Loucy (cell line): Measurements from ENCODE around the gene SMARCA5.

Source experiments
- H2AFZ ChIP-seq: fragments of 200-600 bp; sonication (generic); 2 replicates; pipeline ENCODE4 v1.6.0; 2016; ENCODE audit warnings: antibody characterized with exemption, mild to moderate bottlenecking, low read length, moderate library complexity
- H3F3A ChIP-seq: fragments of 200-600 bp; 2 replicates; pipeline ENCODE4 v1.6.0; 2016; ENCODE audit warnings: antibody characterized with exemption, low read depth, mild to moderate bottlenecking
- H3K27me3 ChIP-seq: fragments of 200-600 bp; sonication (generic); 2 replicates; pipeline ENCODE4 v1.6.1; 2014; ENCODE audit warnings: low read length, mild to moderate bottlenecking; ENCODE audit not compliant: insufficient read depth, poor library complexity, severe bottlenecking
- H3K36me3 ChIP-seq: fragments of 200-600 bp; sonication (generic); 2 replicates; pipeline ENCODE4 v1.6.1; 2016; ENCODE audit warnings: low read length; ENCODE audit not compliant: insufficient read depth
- H3K4me1 ChIP-seq: fragments of 200-600 bp; sonication (generic); 2 replicates; pipeline ENCODE4 v1.5.1; 2014; ENCODE audit warnings: low read length, mild to moderate bottlenecking; ENCODE audit not compliant: insufficient read depth, poor library complexity, severe bottlenecking
- H3K4me2 ChIP-seq: fragments of 200-600 bp; sonication (generic); 2 replicates; pipeline ENCODE4 v1.6.0; 2014; ENCODE audit warnings: antibody characterized with exemption, low read length, low read depth, mild to moderate bottlenecking; ENCODE audit not compliant: poor library complexity, severe bottlenecking
- H3K4me3 ChIP-seq: fragments of 200-600 bp; sonication (generic); 2 replicates; pipeline ENCODE4 v1.5.1; 2014; ENCODE audit warnings: low read length, mild to moderate bottlenecking, mixed read lengths; ENCODE audit not compliant: poor library complexity, severe bottlenecking
- H3K79me2 ChIP-seq: fragments of 200-600 bp; sonication (generic); 2 replicates; pipeline ENCODE4 v1.6.1; 2014; ENCODE audit warnings: low read length; ENCODE audit not compliant: insufficient read depth
- H3K9ac ChIP-seq: fragments of 200-600 bp; sonication (generic); 2 replicates; pipeline ENCODE4 v1.6.0; 2014; ENCODE audit warnings: mild to moderate bottlenecking, low read depth, low read length, moderate library complexity; ENCODE audit not compliant: poor library complexity, severe bottlenecking
- H3K9me2 ChIP-seq: fragments of 200-600 bp; sonication (generic); replicated peaks from 2 replicates; pipeline ENCODE4 v1.6.1; 2016; ENCODE audit warnings: low read depth, low read length, mixed read lengths
- H3K9me3 ChIP-seq: fragments of 200-600 bp; sonication (generic); 2 replicates; pipeline ENCODE4 v1.6.1; 2014; ENCODE audit warnings: mild to moderate bottlenecking, antibody characterized with exemption, low read length, low read depth; ENCODE audit not compliant: insufficient read depth
- H4K20me1 ChIP-seq: fragments of 200-600 bp; sonication (generic); 2 replicates; pipeline ENCODE4 v1.6.0; 2014; ENCODE audit warnings: antibody characterized with exemption, low read length, mild to moderate bottlenecking; ENCODE audit not compliant: insufficient read depth, poor library complexity, severe bottlenecking
- EZH2phosphoT487 ChIP-seq: fragments of 200-600 bp; IDR thresholded peaks from 2 replicates; pipeline ENCODE4 v1.6.1; 2018; ENCODE audit warnings: antibody characterized with exemption, mild to moderate bottlenecking, moderate library complexity, borderline replicate concordance
- TF ChIP-seq, protein P1 (sequence below): fragments of 200-600 bp; sonication (generic); conservative IDR thresholded peaks from 2 replicates; pipeline ENCODE4 v1.5.1; 2014; ENCODE audit warnings: mild to moderate bottlenecking, antibody characterized with exemption, low read length

SMARCA5 gene

GRCh38 chr4:143539670-143540023 lies 26.1 kb downstream of the SMARCA5 start:
- H3K4me2 ChIP-seq, result no peak overlapping the region
- no peak overlapping the region for H3K4me3 ChIP-seq
- H4K20me1 ChIP-seq, result peaks cover 3% of the 10 kb centered on the region
- no peaks in the 10 kb centered on the region for H3K79me2 ChIP-seq
- no peaks in the 10 kb centered on the region for H3K9me2 ChIP-seq
- H3F3A ChIP-seq, result no peaks in the 10 kb centered on the region
- H3K36me3 ChIP-seq, result peaks cover 94% of the 10 kb centered on the region
- H2AFZ ChIP-seq, result no peak overlapping the region
- no peaks in the 10 kb centered on the region for H3K27me3 ChIP-seq
- H3K9ac ChIP-seq, result no peak overlapping the region
- TF ChIP-seq, protein P1, sequence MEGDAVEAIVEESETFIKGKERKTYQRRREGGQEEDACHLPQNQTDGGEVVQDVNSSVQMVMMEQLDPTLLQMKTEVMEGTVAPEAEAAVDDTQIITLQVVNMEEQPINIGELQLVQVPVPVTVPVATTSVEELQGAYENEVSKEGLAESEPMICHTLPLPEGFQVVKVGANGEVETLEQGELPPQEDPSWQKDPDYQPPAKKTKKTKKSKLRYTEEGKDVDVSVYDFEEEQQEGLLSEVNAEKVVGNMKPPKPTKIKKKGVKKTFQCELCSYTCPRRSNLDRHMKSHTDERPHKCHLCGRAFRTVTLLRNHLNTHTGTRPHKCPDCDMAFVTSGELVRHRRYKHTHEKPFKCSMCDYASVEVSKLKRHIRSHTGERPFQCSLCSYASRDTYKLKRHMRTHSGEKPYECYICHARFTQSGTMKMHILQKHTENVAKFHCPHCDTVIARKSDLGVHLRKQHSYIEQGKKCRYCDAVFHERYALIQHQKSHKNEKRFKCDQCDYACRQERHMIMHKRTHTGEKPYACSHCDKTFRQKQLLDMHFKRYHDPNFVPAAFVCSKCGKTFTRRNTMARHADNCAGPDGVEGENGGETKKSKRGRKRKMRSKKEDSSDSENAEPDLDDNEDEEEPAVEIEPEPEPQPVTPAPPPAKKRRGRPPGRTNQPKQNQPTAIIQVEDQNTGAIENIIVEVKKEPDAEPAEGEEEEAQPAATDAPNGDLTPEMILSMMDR, result no peak
- no peak for TF ChIP-seq EZH2phosphoT487
- no peaks in the 10 kb centered on the region for H3K4me1 ChIP-seq
- H3K9me3 ChIP-seq, result no peaks in the 10 kb centered on the region

- Histone ChIP-seq H3K4me1 (no peaks in the 10 kb centered on the region), H3K9ac (no peak overlapping the region), H3K79me2 (no peaks in the 10 kb centered on the region; the same call in 1 of the 2 replicates), H3K9me3 (no peaks in the 10 kb centered on the region), H3K4me3 (no peak overlapping the region), H3K36me3 (peaks cover 92% of the 10 kb centered on the region), H4K20me1 (no peaks in the 10 kb centered on the region), H3K9me2 (no peaks in the 10 kb centered on the region), H3K4me2 (no peak overlapping the region), H3F3A (no peaks in the 10 kb centered on the region), H2AFZ (no peak overlapping the region), H3K27me3 (no peaks in the 10 kb centered on the region)
- no peak for TF ChIP-seq EZH2phosphoT487
- TF ChIP-seq, protein P1, result no peak
Observed at GRCh38 chr4:143549928-143550327, 36.4 kb downstream of the SMARCA5 start.

GRCh38 chr4:143554728-143555597 lies 41.5 kb downstream of the SMARCA5 start:
- Histone ChIP-seq H3K9me2 (no peaks in the 10 kb centered on the region), H2AFZ (no peak overlapping the region), H3K4me1 (no peaks in the 10 kb centered on the region), H3F3A (no peaks in the 10 kb centered on the region), H3K9ac (no peak overlapping the region), H3K4me3 (no peak overlapping the region), H3K36me3 (peaks cover 42% of the 10 kb centered on the region), H4K20me1 (no peaks in the 10 kb centered on the region), H3K79me2 (peaks cover 5% of the 10 kb centered on the region; the same call in 1 of the 2 replicates), H3K4me2 (no peak overlapping the region), H3K27me3 (no peaks in the 10 kb centered on the region), H3K9me3 (no peaks in the 10 kb centered on the region)
- no peak for TF ChIP-seq EZH2phosphoT487
- TF ChIP-seq, protein P1, result no peak
